ENCODE data around the gene SCYL1.

DNA sequence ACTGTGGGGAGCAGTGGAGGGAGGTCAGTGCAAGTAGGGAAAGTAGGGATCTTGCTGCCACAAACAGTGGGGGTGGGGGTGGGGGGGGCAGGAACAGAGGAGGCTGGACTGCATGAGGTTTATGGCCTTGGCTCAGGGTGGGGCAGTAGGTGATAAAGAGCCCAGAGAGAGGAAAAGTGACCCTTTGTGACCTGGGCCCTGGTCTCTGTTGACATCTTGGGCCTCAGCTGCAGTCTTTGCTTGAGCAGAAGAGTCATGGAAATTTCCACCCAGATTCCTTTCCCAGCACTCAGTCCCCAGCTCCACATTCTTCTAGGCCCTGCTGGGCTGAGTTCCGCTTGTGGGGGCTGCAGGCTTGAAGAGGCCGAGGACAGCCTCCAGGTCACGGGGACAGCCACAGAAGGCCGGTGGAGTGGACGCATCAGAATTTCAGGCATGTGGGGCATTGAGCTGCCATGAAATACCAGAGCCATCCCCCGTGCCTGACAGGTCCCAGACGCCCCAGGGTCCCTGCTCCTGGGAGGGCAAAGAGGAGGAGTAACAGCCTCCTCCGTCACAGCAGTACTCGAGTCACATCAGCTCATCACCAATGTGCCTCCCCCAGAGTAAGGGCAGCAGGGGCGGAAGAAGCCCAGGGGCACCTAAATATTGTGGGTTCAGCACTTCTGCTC lies 35.7 kb upstream of the SCYL1 start:
- TF ChIP-seq, protein P1, sequence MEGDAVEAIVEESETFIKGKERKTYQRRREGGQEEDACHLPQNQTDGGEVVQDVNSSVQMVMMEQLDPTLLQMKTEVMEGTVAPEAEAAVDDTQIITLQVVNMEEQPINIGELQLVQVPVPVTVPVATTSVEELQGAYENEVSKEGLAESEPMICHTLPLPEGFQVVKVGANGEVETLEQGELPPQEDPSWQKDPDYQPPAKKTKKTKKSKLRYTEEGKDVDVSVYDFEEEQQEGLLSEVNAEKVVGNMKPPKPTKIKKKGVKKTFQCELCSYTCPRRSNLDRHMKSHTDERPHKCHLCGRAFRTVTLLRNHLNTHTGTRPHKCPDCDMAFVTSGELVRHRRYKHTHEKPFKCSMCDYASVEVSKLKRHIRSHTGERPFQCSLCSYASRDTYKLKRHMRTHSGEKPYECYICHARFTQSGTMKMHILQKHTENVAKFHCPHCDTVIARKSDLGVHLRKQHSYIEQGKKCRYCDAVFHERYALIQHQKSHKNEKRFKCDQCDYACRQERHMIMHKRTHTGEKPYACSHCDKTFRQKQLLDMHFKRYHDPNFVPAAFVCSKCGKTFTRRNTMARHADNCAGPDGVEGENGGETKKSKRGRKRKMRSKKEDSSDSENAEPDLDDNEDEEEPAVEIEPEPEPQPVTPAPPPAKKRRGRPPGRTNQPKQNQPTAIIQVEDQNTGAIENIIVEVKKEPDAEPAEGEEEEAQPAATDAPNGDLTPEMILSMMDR (conservative IDR thresholded peaks at IDR 0.05; ENCODE audit: low read length): no peak
- TF ChIP-seq EZH2phosphoT487 (IDR thresholded peaks at IDR 0.05; ENCODE audit: borderline replicate concordance, low read depth, low read length): no peak
